ENCODE data around the gene MACROD2.

- TF ChIP-seq POLR2A (IDR thresholded peaks at IDR 0.05) (no peak), CTCF (IDR thresholded peaks at IDR 0.05) (no peak)
Measured at GRCh38 chr20:15195378-15195777, 1200.1 kb downstream of the MACROD2 start.
